Vagina (tissue), 2 donors: ENCODE results near the gene GCNT1.

ENCODE experiments used
- CTCF ChIP-seq, 3 experiments: fragments of 450-650 bp in 2 of 3; fragments of 200-600 bp in 1 of 3; sonication (generic) in 1 of 3; IDR thresholded peaks; one replicate each; pipeline ENCODE4 v1.5.1; 2017 to 2019; ENCODE audit warnings: antibody characterized with exemption in 3 of 3, mild to moderate bottlenecking in 2 of 3, moderate library complexity in 2 of 3
- POLR2A ChIP-seq, 2 donors: fragments of 450-650 bp; IDR thresholded peaks; one replicate each; pipeline ENCODE4 v1.6.1; 2017; ENCODE audit warnings: antibody characterized with exemption in 2 of 2, mild to moderate bottlenecking in 2 of 2, moderate library complexity in 2 of 2

DNA sequence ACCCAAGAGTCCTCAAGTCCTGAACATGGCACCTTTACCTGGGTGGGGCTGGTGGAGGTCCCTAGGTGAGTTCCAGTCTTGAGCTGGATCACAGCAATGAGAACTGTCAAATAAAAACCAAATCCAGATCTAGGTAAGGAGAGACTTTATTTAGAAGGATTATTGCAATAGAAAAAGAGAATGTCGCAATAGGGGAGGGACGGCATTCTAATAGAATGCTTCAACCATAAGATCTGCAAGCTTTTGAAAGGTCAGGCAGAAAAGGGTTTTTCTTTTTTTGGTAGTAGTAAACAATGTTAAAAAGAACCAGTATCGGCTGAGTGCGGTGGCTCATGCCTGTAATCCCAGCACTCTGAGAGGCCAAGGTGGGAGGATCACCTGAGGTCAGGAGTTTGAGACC lies 5.2 kb upstream of the GCNT1 start:
- TF ChIP-seq POLR2A (IDR thresholded peaks at IDR 0.05) (no peak), CTCF (IDR thresholded peaks at IDR 0.05) (no peak)
